VCaP (cell line): ENCODE data around the gene TRRAP.

Source experiments
- H3K27ac ChIP-seq: fragments of 450-650 bp; 2 replicates; pipeline ENCODE4 v1.5.1; 2017
- TF ChIP-seq, protein P1 (sequence below): fragments of 450-650 bp; conservative IDR thresholded peaks from 2 replicates; pipeline ENCODE4 v1.5.1; 2017; ENCODE audit warnings: mild to moderate bottlenecking, moderate library complexity

Gene TRRAP

DNA sequence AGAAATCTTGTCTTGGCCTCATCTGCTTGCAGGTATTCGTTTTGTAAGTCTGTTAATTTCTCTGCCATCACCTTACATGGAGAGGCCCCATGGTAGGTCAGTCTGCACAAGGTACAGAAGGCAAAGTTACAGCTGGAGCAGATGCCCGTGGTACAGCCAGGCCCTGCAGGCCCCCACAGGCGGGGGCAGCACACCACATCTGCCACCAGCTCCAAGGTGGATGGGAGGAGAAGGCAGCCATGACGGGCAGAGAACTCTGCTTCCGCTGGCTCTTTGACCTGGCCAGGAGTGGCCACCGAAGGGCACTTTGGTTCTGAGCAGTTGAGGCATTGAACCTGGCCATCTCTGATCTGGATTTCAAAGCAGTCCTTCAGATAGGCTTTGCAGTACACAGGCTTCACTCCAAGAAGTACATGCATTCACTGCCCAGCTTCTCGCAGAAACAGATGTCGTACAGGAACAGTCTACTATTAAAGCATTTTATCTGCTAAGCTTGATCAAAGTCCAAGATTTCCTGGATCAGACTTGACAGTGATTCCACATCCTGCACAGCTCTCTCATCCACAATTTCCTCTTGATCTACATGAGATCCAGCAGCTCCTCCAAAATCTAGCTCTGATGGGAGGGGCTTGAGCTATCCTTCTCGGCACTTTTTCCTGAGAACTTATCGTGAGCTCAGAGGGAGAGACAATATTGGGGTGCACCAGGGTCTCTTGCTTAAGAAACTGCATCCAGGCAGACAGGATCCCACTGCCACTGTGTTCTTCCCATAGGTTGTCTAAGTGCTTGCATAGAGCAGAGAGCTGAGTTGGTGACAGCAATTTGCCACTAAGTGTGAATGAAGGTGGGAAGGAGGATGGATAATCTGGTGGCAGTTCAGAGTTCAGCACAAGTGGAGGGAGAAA is 120.7 kb downstream of the TRRAP start:
- TF ChIP-seq, protein P1, sequence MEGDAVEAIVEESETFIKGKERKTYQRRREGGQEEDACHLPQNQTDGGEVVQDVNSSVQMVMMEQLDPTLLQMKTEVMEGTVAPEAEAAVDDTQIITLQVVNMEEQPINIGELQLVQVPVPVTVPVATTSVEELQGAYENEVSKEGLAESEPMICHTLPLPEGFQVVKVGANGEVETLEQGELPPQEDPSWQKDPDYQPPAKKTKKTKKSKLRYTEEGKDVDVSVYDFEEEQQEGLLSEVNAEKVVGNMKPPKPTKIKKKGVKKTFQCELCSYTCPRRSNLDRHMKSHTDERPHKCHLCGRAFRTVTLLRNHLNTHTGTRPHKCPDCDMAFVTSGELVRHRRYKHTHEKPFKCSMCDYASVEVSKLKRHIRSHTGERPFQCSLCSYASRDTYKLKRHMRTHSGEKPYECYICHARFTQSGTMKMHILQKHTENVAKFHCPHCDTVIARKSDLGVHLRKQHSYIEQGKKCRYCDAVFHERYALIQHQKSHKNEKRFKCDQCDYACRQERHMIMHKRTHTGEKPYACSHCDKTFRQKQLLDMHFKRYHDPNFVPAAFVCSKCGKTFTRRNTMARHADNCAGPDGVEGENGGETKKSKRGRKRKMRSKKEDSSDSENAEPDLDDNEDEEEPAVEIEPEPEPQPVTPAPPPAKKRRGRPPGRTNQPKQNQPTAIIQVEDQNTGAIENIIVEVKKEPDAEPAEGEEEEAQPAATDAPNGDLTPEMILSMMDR, result no peak

DNA sequence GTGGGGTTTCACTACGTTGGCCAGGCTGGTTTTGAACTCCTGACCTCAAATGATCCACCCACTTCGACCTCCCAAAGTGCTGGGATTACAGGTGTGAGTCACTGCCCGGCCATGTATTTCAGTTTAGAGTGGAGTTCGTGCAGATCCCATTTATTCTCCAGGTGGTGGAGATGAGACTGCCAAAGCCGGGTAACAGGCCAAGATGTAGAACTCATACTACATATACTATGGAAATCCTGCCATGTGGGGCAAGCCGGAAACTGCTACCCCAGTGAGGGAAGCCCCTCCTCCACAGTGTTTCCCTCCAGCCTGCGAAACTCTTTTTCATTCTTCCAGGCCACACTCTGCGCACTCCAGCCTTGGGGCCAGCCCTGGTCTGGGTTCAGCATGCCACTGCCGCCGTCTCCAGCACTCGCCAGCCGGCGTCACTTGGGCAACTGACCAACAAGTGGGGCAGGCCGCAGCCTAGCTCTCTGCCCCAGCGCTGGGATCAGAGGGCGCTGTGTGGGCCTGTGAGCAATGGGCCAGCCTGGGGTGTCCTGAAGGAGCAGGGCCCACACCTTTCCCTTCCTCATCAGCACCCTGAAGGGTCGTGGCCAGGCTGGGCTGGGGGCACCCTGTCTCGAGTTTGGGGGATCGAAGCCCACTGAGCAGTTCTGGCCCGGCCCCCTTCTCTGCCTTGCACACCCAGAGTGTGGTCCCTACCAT is 122.0 kb downstream of the TRRAP start:
- no peak overlapping the region for H3K27ac ChIP-seq
- TF ChIP-seq, protein P1, result no peak

More for the DNA sequence above, 120.7 kb downstream of the TRRAP start:
- H3K27ac ChIP-seq, result no peak overlapping the region

DNA sequence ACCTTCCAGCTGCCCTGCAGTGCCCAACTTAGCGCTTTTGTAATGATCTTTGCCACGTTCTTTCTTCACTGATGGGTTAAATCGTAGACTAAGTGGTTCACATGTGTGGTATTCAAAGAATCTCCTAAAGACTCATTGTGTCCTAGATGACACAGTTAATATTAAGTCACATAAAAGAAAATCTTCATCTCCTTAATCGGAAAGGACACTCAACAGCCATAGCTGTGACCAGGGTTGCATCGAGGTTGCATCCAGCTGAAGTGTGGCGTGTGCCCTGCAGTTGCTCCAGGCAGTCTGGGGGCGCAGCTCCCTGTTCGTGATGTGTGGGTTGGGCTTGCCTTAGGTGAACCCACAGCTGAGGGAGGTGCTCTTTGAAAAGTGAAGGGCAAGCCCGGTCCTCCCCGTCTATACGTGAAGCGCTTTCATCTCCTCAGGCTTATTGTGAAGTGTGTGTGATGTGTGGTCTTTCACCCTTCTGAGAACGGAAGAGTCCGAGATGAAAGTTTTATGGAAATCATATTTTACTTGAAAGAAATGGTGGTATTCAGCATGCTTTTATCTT is 122.7 kb downstream of the TRRAP start:
- TF ChIP-seq, protein P1, result no peak

DNA sequence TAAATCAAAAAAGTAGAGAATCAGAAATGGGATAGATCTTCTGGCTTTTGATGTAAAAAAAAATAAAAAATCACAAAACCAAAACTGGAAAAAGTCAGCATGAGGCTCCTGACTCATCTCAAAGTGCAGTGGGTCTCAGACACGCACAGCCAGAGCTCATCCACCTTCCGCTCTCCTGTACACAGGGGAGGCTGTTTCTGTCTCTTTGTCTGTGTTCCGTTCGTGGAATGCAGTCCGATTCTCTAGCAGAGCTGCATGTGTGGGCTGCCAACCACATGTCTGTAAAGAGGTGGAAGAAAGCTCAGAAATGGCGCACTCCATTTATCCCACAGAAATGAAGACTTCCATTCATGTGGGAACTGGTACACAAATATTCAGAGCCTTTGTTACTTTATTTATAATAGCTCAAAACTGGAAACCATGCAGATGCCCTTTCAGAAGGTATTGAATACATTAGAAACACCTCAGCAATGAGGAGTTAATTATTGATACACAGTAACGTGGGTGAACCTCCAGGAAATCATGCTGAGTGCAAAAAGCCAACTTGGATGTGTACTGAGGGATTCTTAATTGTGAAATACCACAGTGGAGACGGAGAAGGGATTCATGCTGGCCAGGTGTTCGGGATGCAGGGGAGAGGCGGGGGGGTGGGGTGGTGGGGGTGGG is 123.3 kb downstream of the TRRAP start:
- H3K27ac ChIP-seq, result no peak overlapping the region
- TF ChIP-seq, protein P1, result no peak

More for the DNA sequence above, 122.7 kb downstream of the TRRAP start:
- H3K27ac ChIP-seq, result no peak overlapping the region

DNA sequence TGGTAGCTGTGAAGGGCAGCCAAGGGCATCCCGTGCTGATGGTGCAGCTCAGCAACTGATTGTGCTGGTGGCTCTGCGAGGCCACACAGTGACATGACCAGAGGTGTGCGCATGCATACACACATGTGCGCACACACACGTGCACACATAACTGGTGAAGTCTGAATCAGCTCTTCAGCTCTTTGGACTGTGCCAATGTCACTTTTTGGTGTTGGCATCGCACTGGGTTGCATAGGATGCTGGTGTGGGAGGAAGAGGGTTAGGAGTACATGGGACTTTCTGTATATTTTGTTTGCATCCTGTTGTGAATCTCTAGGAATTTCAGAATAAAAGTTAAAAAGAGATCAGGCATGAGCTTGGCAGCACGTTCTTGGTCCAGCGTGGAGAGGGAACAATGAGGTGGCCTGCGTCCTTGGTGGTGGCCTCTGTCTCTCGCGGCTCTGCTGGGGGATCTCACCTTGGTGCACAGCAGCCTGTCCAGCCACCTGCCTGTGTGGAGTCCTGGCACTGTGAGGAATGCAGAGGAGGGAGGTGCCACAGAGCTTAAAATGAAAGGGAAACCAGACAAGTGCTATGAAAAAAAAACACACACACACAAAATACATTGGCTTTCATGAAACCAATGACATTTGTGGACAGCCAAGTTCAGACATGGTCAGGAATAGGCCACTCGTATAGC is 124.0 kb downstream of the TRRAP start:
- TF ChIP-seq, protein P1, result no peak
- no peak overlapping the region for H3K27ac ChIP-seq

DNA sequence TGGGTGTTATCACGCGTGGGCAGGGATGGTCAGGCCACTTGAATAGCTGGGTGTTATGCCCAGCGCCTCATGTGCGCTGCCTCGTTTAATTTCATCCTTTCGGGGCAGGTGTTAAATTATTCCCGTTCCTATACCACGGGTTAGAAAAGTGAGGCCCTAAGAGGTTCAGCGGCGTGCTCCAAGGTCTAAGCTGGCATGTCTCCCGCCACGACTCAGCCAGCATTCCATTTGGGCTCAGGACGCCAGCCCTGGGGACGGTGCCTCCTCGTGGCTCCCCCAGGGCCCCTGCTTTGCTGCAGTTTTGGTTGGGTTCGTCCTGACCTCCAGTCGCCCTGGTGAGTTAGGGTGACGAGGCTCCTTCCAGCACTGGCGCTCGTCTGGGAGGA is 124.5 kb downstream of the TRRAP start:
- TF ChIP-seq, protein P1, result no peak
- no peak overlapping the region for H3K27ac ChIP-seq
